ENCODE measurements around the gene ZNF396. TPM values are rescaled to one million over a fixed set of nuclear protein-coding genes. Genes with fewer than 3 reads are reported as not detected.

The ZNF396 gene
- total and polyA plus RNA-seq, 9 of the 15 experiments (the other 6 are each of a cell fraction or from before 2014, with no cell fraction given), result 0.73 to 2.3 (median 1.9) TPM

DNA sequence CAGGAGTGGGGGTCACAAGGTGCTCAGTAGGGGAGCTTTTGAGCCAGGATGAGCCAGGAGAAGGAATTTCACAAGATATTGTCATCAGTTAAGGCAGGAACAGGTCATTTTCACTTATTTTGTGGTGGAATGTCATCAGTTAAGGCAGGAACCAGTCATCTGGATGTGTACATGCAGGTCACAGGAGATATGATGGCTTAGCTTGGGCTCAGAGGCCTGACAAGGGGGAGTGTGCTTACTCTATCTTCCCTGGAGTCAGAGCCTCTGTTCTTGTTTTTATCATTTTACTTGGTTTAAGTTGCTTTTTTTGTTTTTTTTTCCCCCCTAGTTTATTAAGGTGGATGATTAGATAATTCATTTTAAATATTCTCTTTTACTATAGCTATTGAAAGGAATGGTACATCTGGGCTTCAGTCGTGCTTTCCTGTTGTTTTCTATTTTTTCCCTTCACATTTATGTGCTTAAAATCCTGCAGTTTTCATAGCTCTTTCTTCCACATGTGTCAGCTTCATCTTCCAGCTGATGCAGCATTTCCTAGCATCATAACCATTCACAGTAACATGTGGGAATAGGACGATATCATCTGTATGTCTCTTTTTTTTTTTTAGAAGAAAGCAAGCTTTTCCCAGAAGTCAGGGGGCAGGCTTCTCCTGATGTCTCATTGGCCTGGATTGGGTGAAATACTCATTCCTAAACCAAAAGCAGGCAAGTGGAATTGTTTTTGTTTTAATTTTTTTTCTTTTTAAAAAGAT is 15.4 kb downstream of the ZNF396 start (continued):
- TF ChIP-seq, protein P1, sequence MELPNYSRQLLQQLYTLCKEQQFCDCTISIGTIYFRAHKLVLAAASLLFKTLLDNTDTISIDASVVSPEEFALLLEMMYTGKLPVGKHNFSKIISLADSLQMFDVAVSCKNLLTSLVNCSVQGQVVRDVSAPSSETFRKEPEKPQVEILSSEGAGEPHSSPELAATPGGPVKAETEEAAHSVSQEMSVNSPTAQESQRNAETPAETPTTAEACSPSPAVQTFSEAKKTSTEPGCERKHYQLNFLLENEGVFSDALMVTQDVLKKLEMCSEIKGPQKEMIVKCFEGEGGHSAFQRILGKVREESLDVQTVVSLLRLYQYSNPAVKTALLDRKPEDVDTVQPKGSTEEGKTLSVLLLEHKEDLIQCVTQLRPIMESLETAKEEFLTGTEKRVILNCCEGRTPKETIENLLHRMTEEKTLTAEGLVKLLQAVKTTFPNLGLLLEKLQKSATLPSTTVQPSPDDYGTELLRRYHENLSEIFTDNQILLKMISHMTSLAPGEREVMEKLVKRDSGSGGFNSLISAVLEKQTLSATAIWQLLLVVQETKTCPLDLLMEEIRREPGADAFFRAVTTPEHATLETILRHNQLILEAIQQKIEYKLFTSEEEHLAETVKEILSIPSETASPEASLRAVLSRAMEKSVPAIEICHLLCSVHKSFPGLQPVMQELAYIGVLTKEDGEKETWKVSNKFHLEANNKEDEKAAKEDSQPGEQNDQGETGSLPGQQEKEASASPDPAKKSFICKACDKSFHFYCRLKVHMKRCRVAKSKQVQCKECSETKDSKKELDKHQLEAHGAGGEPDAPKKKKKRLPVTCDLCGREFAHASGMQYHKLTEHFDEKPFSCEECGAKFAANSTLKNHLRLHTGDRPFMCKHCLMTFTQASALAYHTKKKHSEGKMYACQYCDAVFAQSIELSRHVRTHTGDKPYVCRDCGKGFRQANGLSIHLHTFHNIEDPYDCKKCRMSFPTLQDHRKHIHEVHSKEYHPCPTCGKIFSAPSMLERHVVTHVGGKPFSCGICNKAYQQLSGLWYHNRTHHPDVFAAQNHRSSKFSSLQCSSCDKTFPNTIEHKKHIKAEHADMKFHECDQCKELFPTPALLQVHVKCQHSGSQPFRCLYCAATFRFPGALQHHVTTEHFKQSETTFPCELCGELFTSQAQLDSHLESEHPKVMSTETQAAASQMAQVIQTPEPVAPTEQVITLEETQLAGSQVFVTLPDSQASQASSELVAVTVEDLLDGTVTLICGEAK (IDR thresholded peaks at IDR 0.05), result no peak
- TF ChIP-seq, protein P1 (CRISPR knock-in tag; IDR thresholded peaks at IDR 0.05), result no peak
- TF ChIP-seq CEBPZ (IDR thresholded peaks at IDR 0.05; ENCODE audit: borderline replicate concordance, low read depth, low read length) (no peak), NRF1 (conservative IDR thresholded peaks at IDR 0.05 in 1 of 2, IDR thresholded peaks at IDR 0.05 in 1 of 2) (no peak), ZNF407 (IDR thresholded peaks at IDR 0.05; ENCODE audit: low read depth) (no peak)

Measured in K562 (cell line).